G401.6 (cell line): Measurements from ENCODE around the gene PIAS2.

Experiments used
- FAIRE-seq: peaks from 2 replicates; lab custom pipeline; 2012; peaks lifted over from hg19 to GRCh38; lab: Jason Lieb, UNC

Gene PIAS2

GRCh38 chr18:46756559-46757201, 160.6 kb downstream of the PIAS2 start, which contains the start of gene ST8SIA5:
Gene ST8SIA5, minus strand, starts transcription at chr18:46757053. Its CDS starts 545 bp downstream, at chr18:46756508.
- no peak for FAIRE-seq

- FAIRE-seq = no peak
Measured at GRCh38 chr18:46756025-46756558, 161.2 kb downstream of the PIAS2 start.

DNA sequence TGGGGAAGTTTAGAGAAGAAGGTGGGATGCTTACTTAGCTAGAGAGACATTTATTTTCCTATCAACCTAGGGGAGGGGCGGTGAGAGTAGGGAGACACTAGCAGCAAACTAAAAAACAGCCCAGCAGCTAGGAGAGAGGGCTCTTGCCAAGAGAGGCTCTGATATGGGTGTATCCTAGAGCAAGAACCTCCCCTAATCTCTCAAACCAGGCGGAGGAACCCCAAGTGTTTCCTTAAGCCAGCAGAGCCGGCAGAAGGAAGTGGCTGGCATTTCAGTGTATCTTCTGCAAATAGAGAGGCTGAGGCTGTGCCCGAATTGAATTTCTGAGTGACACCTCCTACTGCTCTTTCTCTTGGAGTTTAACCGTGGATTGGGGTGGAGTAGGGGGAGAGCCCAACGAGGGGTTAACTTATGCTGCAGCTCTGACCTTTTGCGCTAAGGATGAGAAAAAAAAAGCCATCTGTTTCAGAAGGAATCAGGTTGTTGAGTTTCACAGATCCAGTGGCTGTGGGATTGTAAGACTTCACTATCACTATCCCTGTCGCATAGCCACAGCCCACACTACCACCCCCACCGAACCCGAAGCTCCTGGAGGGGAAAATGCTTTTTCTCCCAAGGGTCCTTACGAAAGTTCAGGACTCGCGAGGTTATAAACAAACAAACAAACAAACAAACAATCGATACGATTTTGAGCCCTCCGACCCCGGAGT, 161.8 kb downstream of the PIAS2 start:
- no peak for FAIRE-seq

- FAIRE-seq = no peak
Measured at GRCh38 chr18:46754661-46755292, 162.5 kb downstream of the PIAS2 start.

DNA sequence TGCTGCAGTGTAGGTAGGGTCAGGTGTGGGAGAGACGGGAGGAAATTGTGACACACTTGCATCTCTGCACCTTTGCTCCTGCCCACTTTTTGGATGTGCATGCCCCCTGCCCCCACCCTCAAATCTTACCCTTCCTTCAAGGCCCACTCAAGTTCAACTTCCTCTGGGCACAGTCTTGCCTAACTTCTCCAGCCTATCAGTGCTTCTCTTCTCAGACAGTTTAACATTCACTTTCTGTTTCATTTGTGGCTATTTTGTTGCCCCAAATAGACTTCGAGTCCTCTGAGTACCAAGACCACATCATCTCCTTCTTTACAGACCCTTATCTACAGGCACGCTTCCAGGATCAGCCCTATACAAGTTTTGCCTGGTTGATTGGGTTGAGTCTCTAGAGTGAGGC, 163.1 kb downstream of the PIAS2 start:
- no peak for FAIRE-seq
